Liver (tissue), 9 donors: Measurements from ENCODE around the gene GXYLT2. TPM values are rescaled to one million over a fixed set of nuclear protein-coding genes. Genes with fewer than 3 reads are reported as not detected.

ENCODE experiments used
- DNase-seq: peaks from one replicate; pipeline ENCODE4 v3.0.0-alpha.2; 2017; ENCODE audit warnings: low spot score
- H3K27ac ChIP-seq, 2 donors: one replicate each; pipeline ENCODE4 v1.7.0; 2013; ENCODE audit warnings: inconsistent platforms in 2 of 2, low read length in 2 of 2, control low read depth in 1 of 2, low read depth in 1 of 2, mild to moderate bottlenecking in 1 of 2
- H3K27me3 ChIP-seq, 4 donors: one replicate each; pipeline versions ENCODE4 v1.6.1 to v1.7.0; 2013; ENCODE audit warnings: low read length in 3 of 4, inconsistent platforms in 1 of 4, mild to moderate bottlenecking in 1 of 4, moderate library complexity in 1 of 4; ENCODE audit not compliant: control insufficient read depth in 4 of 4, insufficient read depth in 4 of 4
- H3K36me3 ChIP-seq, 4 donors: one replicate each; pipeline versions ENCODE4 v1.6.1 to v1.7.0; 2013; ENCODE audit warnings: low read length in 3 of 4, mild to moderate bottlenecking in 3 of 4, low read depth in 1 of 4, moderate library complexity in 1 of 4; ENCODE audit not compliant: control insufficient read depth in 4 of 4, insufficient read depth in 3 of 4
- H3K4me1 ChIP-seq, 4 donors: one replicate each; pipeline versions ENCODE4 v1.6.1 to v1.7.0; 2013; ENCODE audit warnings: low read length in 3 of 4, mild to moderate bottlenecking in 3 of 4, moderate library complexity in 1 of 4; ENCODE audit not compliant: control insufficient read depth in 4 of 4, insufficient read depth in 4 of 4
- H3K4me3 ChIP-seq, 3 donors: one replicate each; pipeline versions ENCODE4 v1.6.1 to v1.7.0; 2013; ENCODE audit warnings: low read length in 3 of 3, control low read depth in 1 of 3, low read depth in 1 of 3, mild to moderate bottlenecking in 1 of 3
- H3K9ac ChIP-seq, 2 donors: one replicate each; pipeline ENCODE4 v1.7.0; 2013; ENCODE audit warnings: low read length in 2 of 2, mild to moderate bottlenecking in 2 of 2, moderate library complexity in 2 of 2, control low read depth in 1 of 2, low read depth in 1 of 2
- H3K9me3 ChIP-seq, 4 donors: one replicate each; pipeline versions ENCODE4 v1.6.1 to v1.7.0; 2013; ENCODE audit warnings: low read length in 3 of 4; ENCODE audit not compliant: control insufficient read depth in 4 of 4
- ATF3 ChIP-seq: IDR thresholded peaks from 2 replicates; pipeline ENCODE4 v1.6.1; 2016; ENCODE audit warnings: antibody characterized with exemption
- CTCF ChIP-seq: fragments of 150-350 bp; IDR thresholded peaks from 2 replicates; pipeline ENCODE4 v1.5.1; 2017; ENCODE audit warnings: improper control_type of control experiment, low read depth, low read length; ENCODE audit not compliant: missing input control
- EGR1 ChIP-seq, 2 donors: IDR thresholded peaks; 2 replicates each; pipeline ENCODE4 v1.6.1; 2016 to 2018; ENCODE audit warnings: antibody characterized with exemption in 2 of 2, low read depth in 2 of 2
- FOXA1 ChIP-seq: IDR thresholded peaks from 2 replicates; pipeline ENCODE4 v1.6.1; 2016; ENCODE audit warnings: antibody characterized with exemption
- FOXA2 ChIP-seq: IDR thresholded peaks from 2 replicates; pipeline ENCODE4 v1.6.1; 2016; ENCODE audit warnings: antibody characterized with exemption
- GABPA ChIP-seq, 2 donors: IDR thresholded peaks in 1 of 2; conservative IDR thresholded peaks in 1 of 2; 2 replicates each; pipeline ENCODE4 v1.6.1; 2016; ENCODE audit warnings: antibody characterized with exemption in 2 of 2, mild to moderate bottlenecking in 1 of 2, moderate library complexity in 1 of 2
- HNF4A ChIP-seq, 2 donors: conservative IDR thresholded peaks; 2 replicates each; pipeline ENCODE4 v1.6.1; 2016; ENCODE audit warnings: antibody characterized with exemption in 2 of 2, mild to moderate bottlenecking in 2 of 2
- HNF4G ChIP-seq: IDR thresholded peaks from 2 replicates; pipeline ENCODE4 v1.6.1; 2016; ENCODE audit warnings: antibody characterized with exemption
- JUND ChIP-seq, 2 donors: IDR thresholded peaks; 2 replicates each; pipeline ENCODE4 v1.6.1; 2016; ENCODE audit warnings: antibody characterized with exemption in 2 of 2
- MAX ChIP-seq: IDR thresholded peaks from 2 replicates; pipeline ENCODE4 v1.6.1; 2016; ENCODE audit warnings: antibody characterized with exemption
- NR2F2 ChIP-seq: IDR thresholded peaks from 2 replicates; pipeline ENCODE4 v1.6.1; 2016; ENCODE audit warnings: antibody characterized with exemption
- RAD21 ChIP-seq, 2 donors: IDR thresholded peaks; 2 replicates each; pipeline ENCODE4 v1.6.1; 2016; ENCODE audit warnings: antibody characterized with exemption in 2 of 2, mild to moderate bottlenecking in 2 of 2
- REST ChIP-seq: IDR thresholded peaks from 2 replicates; pipeline ENCODE4 v1.6.1; 2016; ENCODE audit warnings: antibody characterized with exemption, mild to moderate bottlenecking
- RXRA ChIP-seq, 2 donors: IDR thresholded peaks; 2 replicates each; pipeline ENCODE4 v1.6.1; 2017 to 2018; ENCODE audit warnings: antibody characterized with exemption in 2 of 2, mild to moderate bottlenecking in 1 of 2
- SP1 ChIP-seq: IDR thresholded peaks from 2 replicates; pipeline ENCODE4 v1.6.1; 2018; ENCODE audit warnings: antibody characterized with exemption, mild to moderate bottlenecking
- TAF1 ChIP-seq: conservative IDR thresholded peaks from 2 replicates; pipeline ENCODE4 v1.6.1; 2016; ENCODE audit warnings: antibody characterized with exemption, mild to moderate bottlenecking
- YY1 ChIP-seq: IDR thresholded peaks from 2 replicates; pipeline ENCODE4 v1.6.1; 2016; ENCODE audit warnings: antibody characterized with exemption, mild to moderate bottlenecking
- ZBTB33 ChIP-seq: IDR thresholded peaks from 2 replicates; pipeline ENCODE4 v1.6.1; 2016; ENCODE audit warnings: antibody characterized with exemption
- WGBS: extraction: QIAGEN DNeasy Blood & Tissue Kit; methylation state at CpG from one replicate; pipeline ENCODE4 v1.1.7; 2013; 5-methylcytosine and 5-hydroxymethylcytosine counted together
- polyA plus RNA-seq, 2 donors: library from polyadenylated mRNA; stranded (reverse) in 1 of 2; unstranded in 1 of 2; fragments of 200-250 nt in 1 of 2; fragments of >200 nt in 1 of 2; fragmentation: Nextera tagmentation in 1 of 2; extraction: Ambion mirVana in 1 of 2; gene quantifications; one replicate each; pipeline versions ENCODE4 v1.2.1 to v1.2.3, GENCODE V29; 2013 to 2015
- total RNA-seq, 2 donors: library from RNA; depleted of rRNA; stranded (reverse); fragments of >200 nt; gene quantifications; one replicate each; pipeline ENCODE4 v1.2.3, GENCODE V29; 2014
- donor health status: healthy.
- donor health status: healthy.
- donor health status: healthy.
- donor health status: healthy.
- donor health status: healthy.

Gene GXYLT2
- total and polyA plus RNA-seq, 4 donors = 0.06 to 0.98 (median 0.10) TPM

GRCh38 chr3:72996473-72997333 is 108.9 kb downstream of the GXYLT2 start, which contains the start of gene PPP4R2:
TSS of gene PPP4R2 (plus strand) at chr3:72996811. CDS start at chr3:72997038, 227 bp downstream.
- TF ChIP-seq YY1 (peak; percentile 80), JUND (IDR thresholded peaks at IDR 0.05) (no peak)
- DNase-seq = peak; percentile 90
- WGBS = 1% methylated on average over 75 of the region's 75 CpGs
- peaks cover 0 to 37% (median 33%) of the 10 kb centered on the region in 4 donors for H3K4me1 ChIP-seq
- peak within 1 kb of the TSS; percentile 76 to 97 (median 94) for H3K4me3 ChIP-seq
- peak within 1 kb of the TSS; percentile 64 to 97 for H3K27ac ChIP-seq
- H3K27me3 ChIP-seq = no peaks in the 10 kb centered on the region
- no peaks in the 10 kb centered on the region for H3K9me3 ChIP-seq
- peak within 1 kb of the TSS; percentile 79 to 87 for H3K9ac ChIP-seq
- H3K36me3 ChIP-seq = peaks cover 0 to 8% (median 3%) of the 10 kb centered on the region in 4 donors

GRCh38 chr3:72997421-72997961 is 109.6 kb downstream of the GXYLT2 start:
- peak overlapping the region; percentile 76 to 97 (median 94) for H3K4me3 ChIP-seq
- H3K36me3 ChIP-seq = peaks cover 0 to 11% (median 3%) of the 10 kb centered on the region in 4 donors
- H3K4me1 ChIP-seq = peaks cover 0 to 42% (median 35%) of the 10 kb centered on the region in 4 donors
- TF ChIP-seq REST (no peak), GABPA (IDR thresholded peaks at IDR 0.05 in 1 of 2, conservative IDR thresholded peaks at IDR 0.05 in 1 of 2) (no peak), TAF1 (no peak), FOXA1 (no peak), ATF3 (no peak), EGR1 (IDR thresholded peaks at IDR 0.05; ENCODE audit: low read depth in 2 of 2) (no peak), SP1 (no peak), CTCF (peak; percentile 19), HNF4A (conservative IDR thresholded peaks at IDR 0.05) (no peak), ZBTB33 (no peak), MAX (no peak), YY1 (peak; percentile 37), NR2F2 (no peak), JUND (IDR thresholded peaks at IDR 0.05) (no peak), RXRA (IDR thresholded peaks at IDR 0.05) (no peak), RAD21 (IDR thresholded peaks at IDR 0.05) (peak; percentile 68 to 69), HNF4G (no peak), FOXA2 (no peak)
- H3K27ac ChIP-seq = peak overlapping the region; percentile 64 to 97
- H3K27me3 ChIP-seq = no peaks in the 10 kb centered on the region
- under 1% methylated on average over 16 of the region's 16 CpGs for WGBS
- H3K9ac ChIP-seq = peak overlapping the region; percentile 46 to 87
- H3K9me3 ChIP-seq = no peaks in the 10 kb centered on the region
- DNase-seq = peak; percentile 42
